AG08395 (cell line): ENCODE results near the gene ALDH1A2.
A peak's percentile ranks its signal among the peaks of the same experiment; 100 is the strongest.
"Not testable (repeated sequence)": the region's sequence is repeated elsewhere in the genome, so short reads cannot be mapped to it uniquely, and the experiment has no call there.

Experiments used
- DNase-seq: peaks from one replicate; pipeline ENCODE4 v3.0.0; 2012; ENCODE audit warnings: mixed read lengths, low spot score

Gene ALDH1A2

DNA sequence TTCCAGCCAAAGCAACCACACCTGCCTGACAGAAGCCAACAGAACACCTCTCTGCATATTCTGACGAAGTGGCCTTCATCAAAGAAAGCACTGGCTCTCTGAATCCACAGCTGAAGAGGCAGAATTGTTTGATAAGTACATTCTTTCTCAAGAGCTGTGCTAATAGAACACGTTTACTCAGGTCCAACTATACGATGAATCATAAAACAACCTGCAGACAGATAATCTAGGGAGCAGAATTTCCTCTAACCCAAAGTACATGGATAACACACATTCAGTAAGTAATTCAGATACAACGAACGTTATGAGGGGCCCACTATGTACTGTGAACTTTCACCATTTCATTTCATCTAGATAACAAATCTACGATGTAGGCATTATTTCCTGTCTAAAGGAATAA is 25.4 kb downstream of the ALDH1A2 start:
- no peak for DNase-seq

DNA sequence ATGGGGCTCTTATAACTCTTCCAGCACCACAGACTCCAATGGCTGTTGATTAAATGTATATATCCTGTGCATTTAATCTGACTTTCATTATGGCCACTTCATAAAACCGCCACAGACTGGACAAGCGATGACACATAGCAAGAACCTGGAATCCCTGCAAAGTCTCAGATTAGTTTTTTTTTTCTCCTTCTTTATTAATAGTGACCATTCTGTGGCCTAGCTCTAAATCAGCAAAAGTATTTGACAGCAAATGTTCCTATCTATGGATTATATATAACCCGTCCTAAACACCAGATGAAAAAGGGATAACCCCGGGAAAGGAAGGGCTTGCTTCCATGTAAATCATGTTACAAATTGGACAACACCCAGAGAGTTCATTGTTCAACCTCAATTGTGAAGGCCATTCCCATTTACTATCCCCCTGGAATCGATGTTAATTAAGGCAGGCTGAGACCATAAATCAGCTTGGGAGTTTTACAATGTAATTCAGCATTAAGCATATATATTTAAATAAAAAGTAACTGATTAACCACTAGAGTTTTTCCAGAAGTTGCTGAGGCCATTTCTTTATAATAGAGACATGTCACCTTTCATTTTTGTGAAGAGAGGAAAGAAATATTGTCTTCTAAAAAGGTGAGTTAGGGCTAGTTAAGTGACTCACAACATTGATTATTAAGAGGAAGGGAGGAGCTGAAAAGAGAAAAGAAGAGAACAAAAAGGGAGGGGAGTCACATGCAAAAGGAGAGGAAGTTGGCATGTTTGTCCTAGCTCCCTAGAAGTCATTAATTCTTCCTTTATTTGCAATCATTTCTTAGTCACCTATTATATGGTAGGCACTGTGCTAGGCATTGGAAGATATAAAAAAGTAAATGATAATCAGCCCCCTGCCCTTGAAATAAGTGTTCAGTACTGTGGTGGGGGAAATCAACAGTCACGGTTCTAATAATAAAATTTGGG is 26.2 kb downstream of the ALDH1A2 start:
- DNase-seq: no peak

DNA sequence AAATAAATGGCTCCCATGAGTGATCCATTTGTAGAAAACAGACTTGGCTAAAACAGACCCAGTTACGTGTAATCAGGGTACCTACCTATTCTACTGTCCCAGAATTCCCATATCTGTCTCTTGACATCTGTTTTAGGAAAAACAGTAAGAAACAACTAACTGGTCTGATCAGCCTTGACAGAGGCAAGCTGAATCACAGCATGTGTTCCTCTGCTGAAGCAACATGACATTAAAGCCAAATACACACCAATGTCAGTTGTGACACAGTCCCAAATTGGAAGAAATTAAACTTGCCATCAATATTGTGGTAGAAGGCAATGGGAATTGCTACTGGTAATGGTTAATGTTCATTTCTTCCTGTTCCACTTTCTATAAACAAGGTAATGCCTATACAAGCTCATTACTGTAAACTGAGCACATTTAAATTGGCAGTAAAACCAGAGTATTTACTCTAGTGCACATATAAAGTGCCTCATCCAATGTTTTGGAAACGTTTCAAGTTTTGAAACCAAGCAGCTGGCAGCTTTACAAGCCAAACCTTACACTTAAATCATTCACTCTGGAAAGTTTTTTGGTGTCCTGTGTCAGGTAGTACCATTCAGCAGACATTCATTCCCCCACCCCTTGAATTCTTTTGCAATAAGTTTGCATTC is 27.0 kb downstream of the ALDH1A2 start:
- no peak for DNase-seq

DNA sequence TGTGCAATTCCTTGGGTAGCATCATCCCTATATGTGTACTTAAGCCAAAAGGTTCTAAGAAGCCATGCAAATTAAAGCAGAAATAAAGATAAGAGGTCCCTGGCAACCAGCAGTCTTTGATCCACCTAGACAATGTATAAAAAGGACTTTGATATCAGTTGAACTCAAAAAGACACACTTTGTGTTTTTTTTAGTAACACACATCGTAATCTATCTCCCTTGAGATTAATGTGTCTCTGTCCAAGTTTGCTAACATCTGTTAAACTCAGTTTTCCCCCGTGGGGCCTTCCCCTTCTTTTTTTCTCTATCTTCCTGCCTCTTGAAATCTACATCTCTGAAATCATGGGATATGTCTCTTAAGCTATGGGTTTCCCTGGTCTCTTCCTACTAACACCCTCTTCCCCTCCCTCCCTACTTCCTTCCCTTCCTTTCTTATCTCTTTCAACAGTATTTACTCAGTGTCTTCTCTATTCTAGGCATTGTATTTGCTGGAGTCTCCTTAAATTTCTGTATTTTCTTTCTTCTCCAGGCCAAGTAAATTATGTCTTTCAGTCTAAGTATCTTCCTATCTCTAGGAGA is 27.7 kb downstream of the ALDH1A2 start:
- DNase-seq: no peak

DNA sequence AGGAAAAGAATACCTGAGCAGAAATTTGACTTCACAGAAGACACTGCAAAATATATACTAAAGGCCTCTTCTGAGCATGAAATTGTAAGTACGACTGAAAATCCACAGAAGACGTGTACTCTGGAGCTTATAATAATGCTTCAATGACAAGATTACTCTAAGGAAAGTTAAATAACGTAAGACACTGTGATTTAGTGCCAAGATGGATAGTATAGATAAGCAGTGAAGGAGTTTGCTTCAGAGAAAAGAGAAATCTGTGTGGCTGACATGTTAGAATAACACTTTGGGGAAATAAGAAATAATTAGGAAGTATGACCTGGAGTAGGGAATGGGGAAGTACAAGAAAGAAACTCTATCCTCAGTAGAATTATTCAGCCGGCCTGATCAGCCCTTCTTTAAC is 28.9 kb downstream of the ALDH1A2 start:
- DNase-seq: no peak

DNA sequence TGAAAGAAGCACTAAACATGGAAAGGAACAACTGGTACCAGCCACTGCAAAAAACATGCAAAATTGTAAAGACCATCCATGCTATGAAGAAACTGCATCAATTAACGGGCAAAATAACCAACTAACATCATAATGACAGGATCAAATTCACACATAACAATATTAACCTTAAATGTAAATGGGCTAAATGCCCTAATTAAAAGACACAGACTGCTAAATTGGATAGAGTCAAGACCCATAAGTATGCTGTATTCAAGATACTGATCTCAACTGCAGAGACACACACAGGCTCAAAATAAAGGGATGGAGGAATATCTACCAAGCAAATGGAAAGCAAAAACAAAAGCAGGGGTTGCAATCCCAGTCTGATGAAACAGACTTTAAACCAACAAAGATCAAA is 37.1 kb downstream of the ALDH1A2 start:
- DNase-seq: not testable (repeated sequence)

DNA sequence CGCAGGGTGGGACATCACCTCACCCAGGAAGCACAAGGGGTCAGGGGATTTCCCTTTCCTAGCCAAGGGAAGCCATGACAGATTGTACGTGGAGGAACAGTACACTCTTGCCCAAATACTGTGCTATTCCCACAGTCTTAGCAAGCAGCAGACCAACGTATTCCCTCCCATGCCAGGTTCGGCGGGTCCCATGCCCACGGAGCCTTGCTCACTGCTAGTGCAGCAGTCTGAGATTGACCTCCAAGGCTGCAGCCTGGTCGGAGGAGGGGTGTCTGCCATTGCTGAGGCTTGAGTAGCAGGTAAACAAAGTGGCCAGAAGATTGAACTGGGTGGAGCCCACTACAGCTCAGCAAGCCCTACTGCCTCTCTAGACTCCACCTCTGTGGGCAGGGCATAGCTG is 39.0 kb downstream of the ALDH1A2 start:
- DNase-seq: no peak

DNA sequence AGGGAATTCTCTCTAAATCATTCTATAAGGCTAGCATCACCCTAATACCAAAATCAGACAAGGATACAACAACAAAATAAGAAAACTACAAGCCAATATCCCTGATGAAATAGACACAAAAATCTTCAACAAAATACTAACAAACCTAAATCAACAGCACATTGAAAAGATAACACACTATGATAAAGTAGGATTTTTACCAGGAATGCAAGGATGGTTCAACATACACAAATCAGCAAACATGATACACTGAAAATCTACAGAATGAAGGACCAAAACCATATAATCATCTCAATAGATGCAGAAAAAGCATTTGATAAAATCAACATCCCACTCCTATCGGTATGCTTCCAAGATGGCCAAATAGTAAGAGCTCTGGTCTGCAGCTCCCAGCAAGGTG is 39.5 kb downstream of the ALDH1A2 start:
- DNase-seq: no peak

DNA sequence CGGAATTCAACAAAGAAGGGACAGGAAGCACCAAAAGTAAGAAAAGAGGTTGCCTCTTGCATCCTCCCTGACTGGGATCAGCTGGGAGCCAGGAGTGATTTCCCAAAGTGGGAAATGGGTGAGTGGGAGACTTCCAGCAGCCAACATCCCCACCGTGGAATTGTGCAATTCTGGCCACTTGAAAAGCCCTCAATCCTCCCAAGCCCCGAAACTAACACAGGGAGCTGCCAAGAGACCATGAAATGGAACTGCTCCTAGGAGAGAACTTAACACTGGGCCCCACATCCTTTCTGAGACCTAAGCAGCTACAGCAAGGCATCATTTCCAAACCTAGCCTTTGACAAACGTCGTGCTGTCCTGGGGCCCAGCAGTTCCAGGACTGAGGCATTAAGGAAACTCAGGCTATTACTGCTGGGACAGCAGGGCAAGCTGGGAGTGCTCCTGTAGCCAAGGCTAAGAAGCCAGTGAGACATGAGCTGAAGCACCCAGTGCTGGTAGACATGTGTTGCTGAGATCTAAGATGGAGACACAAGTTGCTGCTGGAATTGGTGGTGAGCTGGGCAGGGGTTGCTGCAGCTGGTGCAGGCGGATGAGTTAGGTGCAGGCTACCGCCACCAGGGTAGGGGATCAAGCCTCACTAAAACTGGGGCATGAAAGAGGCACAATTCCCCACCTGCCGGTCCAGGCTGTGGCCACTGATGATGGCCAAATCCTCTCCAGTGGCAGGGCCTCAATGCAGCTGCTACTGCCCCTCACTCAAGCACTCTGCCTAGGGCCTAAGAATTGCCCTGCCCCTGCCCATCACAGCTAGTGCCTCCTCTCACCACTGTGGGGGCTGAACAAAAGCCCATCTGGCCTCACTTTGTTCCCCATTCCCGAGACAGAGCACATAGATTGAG is 43.9 kb downstream of the ALDH1A2 start:
- DNase-seq: no peak

DNA sequence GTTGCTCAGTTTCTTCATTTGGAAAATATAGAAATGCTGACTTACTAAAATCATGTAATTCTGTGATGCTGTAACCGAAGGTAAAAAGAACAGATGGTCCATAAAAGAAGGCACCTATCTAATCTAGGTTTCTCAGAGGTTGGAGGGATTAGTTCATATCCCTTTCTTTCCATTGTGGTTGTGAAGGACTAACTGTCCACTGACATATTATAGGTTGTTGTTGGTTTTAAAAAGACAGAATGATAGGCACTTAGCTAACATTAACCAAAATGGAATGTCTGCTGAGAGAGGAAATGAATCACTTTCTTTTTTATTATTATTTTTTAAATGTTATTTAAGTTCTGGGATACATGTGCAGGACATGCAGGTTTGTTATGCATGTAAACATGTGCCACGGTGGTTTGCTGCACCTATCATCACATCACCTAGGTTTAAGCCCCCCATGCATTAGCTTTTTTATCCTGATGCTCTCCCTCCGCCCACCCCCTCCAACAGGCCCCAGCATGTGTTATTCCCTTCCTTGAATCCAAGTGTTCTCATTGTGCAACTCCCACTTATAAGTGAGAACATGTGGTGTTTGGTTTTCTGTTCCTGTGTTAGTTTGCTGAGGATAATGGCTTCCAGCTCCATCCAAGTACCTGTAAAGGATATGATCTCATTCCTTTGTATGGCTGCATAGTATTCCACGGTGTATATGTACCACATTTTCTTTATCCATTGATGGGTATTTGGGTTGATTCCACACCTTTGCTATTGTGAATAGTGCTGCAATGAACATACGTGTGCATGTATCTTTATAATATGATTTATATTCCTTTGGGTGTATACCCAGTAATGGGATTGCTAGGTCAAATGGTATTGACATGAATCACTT is 45.8 kb downstream of the ALDH1A2 start:
- DNase-seq: peak; percentile 6

DNA sequence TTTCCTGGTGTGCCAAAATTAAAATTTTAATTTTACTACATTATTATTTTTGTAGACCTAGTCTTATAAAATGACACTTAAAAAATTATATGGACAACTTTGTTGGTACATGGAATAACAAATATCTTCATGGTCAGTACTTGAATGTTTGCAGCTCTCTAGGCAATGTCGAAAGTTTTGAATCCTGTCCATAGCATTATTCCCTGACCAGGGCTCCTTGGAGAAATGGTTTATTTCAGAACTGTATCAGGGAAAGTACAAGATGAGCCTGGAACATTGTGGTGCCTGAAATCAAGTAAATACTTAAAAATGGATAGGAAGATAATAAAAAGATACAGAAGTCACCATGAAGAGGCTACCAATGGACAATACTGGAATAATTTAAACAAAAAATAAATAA is 47.6 kb downstream of the ALDH1A2 start:
- DNase-seq: no peak

DNA sequence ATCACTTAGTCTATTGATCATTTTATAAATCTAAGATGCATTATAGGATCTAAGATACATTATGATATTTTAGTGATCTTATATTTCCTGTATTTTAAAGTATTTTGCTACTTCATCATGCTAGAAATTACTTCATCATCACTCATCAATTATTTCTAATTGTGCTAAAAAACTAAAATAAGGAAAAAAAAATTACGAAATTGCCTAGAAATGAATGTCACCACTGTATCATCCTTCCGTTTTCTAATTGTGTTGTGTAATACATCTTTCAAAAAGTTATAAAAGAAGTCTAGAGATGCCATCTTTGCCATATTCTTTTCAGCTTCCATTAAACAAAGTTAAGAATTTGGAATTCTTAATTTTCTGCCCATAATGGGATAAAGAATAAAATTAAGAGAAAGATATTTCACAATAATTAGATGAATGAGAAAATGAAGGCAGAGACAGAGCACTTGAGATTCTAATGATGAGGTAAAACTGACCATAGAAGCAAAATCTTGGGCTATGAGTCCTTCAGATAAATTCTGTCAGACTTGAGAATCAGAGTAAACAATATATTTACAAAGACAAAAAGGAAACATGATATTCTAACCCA is 48.8 kb downstream of the ALDH1A2 start:
- DNase-seq: no peak

DNA sequence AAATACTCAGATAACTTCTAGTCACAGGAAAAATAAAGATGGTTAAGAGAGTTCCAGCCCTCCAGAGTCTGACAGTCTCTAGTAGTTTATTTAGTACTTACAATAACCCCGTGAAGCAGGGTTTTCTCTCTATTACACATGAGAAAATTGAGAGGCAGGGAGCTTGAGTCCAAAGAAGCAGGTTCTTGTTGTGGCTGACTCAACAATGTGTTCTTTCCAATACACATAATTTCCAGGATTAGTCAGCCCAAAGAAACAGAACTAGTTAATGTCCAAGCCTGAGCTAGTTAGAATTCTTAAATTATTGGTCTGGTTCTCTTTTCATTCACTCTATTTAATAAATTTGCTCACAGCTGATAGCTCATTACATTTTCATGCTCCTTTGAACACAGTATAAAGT is 49.9 kb downstream of the ALDH1A2 start:
- peak; percentile 15 for DNase-seq

DNA sequence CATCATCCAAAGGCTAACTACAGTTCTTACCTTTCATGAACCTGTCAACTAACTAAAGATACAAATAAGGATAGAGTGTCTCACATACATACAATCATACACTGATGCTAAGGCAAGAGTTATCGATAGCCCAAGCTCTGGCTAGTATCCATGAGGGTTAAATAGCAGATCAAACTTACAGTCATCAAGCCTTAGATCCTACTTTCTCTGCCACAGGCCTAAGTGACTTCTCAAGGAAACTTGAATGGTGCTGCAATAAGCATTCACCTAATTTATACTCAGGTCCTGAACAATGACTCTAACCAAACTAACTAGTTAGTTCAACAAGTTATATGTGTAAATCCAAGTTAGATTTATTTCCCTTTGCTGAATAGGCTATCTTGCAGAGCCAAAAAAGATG is 51.0 kb downstream of the ALDH1A2 start:
- no peak for DNase-seq

DNA sequence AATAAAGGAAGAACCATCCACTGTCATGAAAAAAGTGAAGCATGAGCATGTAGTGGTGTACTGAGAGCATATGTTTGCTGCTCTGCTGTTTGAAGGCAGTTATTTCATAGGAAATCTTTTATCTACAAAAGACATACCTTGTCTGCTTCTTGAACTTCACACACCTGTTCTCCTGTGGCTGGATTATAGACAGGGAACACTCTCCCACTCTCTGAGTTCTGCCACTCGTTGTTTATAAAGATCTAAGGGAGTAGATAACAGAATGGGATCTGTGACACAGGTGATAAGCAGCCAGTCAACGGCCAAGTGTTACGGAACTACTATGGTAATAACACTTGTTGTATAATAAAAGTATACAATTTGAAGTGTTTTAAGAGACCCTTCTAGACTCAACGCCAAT is 51.5 kb downstream of the ALDH1A2 start:
- DNase-seq: no peak

DNA sequence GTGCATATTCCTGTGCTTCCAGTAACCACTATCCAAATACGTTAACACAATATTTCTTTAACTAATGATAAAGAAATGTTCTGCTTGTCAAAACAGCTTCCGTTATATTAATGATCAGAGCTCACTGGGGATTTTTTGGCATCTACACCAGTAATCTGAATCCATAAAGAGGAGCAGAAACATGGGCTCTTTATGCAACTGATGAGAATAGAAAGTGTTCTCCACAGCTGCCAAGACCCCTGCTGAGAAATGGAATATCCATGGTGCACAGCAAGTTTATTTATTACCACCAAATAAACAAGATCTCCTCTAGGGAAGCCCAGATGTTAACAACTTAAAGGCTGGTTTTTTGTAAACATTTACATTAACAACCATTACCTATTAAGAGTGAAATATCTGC is 54.5 kb downstream of the ALDH1A2 start:
- DNase-seq: no peak

DNA sequence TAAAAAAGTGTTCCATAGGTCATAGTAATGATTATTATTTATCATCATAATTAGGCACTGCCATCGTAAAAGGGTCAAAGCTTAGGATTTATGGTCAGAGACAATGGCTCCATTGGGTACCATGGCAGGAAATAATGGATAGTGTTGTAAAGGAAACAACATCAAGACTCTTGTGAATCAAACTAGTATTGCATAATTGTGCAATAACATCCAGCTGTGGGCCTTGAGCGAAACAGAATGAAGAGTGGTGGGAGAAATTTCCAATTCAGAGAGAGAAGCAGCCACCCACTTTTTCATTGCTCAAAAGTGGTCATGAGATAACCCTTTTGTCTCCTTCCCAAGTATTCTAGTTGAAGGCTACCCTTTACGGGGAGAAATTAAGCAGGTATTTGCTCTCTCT is 61.7 kb downstream of the ALDH1A2 start:
- DNase-seq: no peak

DNA sequence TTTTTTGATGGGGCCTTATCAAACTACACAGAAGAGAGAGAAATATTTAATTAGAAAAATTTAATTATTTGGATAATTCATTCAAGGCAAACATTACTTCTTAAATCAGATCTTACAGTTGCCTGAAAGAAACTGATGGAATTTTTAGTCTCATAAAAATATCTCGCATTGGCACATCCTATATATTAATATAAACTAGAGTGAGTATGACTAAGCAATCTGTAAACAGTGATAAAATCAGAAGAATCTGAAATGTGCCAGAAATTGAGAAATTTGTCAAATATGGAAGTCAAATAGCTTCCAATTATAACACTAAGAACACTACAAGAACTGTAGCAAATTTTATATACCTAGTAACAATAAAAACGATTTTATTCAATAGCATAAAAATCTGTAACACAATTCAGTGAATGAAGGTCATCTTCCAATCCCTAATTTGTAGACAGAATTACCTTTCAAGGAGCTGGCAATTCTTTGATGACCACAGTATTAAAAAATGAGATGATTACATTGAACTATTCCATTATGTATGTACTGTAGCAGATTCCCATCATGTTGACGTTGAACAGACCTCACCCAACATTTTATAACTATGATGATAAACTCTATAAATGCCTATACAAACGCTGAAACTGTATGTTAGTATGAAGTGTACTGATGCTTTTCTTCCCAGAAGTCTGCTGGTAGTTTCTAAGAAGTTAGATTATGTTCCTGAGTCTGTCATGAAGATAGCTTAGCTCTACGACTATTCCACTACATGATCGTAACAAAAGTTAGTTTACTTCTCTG is 63.0 kb downstream of the ALDH1A2 start:
- no peak for DNase-seq

DNA sequence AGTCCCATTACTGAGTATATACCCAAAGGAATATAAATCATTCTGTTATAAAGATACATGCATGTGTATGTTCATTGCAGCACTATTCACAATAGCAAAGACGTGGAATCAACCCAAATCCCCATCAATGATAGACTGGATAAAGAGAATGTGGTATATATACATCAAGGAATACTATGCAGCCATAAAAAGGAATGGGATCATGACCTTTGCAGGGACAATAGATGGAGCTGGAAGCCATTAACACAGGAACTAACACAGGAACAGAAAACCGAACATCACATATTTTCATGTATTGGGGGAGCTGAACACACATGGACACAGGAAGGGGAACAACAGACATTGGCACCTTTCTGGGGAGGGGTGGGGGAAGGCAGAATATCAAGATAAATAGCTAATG is 65.8 kb downstream of the ALDH1A2 start:
- not testable (repeated sequence) for DNase-seq

DNA sequence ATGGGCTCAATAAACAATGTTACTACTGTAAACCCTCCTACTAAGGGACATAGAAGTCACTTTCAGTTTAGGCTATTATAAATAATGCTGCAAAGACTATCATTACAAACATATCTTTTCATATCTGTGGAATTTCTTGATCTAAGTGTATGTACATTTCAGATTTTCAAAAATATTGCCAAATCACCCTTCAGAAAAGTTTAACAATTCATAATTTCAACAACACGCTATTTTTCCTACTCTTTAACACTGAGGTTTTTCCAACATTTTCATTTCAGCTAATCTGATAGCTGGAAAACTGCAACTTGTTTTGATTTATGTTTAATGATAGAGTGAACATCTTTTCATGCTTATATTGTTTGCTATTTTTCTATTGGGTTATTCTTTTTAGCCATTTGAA is 69.0 kb downstream of the ALDH1A2 start:
- no peak for DNase-seq
